ENCODE measurements around the gene ARMH1.

- TF ChIP-seq EZH2phosphoT487 (IDR thresholded peaks at IDR 0.05; ENCODE audit: insufficient read depth, low read depth) (no peak), EZH2 (IDR thresholded peaks at IDR 0.05; ENCODE audit: insufficient read depth, poor library complexity, severe bottlenecking) (no peak)
These were observed 9.7 kb upstream of the ARMH1 start for GRCh38 chr1:44664730-44665370.
